Endothelial cell (in vitro differentiated cells): ENCODE data around the gene DEPP1. TPM values are rescaled to one million over a fixed set of nuclear protein-coding genes. Genes with fewer than 3 reads are reported as not detected.

Source experiments
- DNase-seq: peaks from one replicate; pipeline ENCODE4 v3.0.0; 2021; ENCODE audit warnings: low spot score
- H3K27ac Mint-ChIP-seq: one replicate; pipeline ENCODE4 v1.8.0; 2021; ENCODE audit warnings: mixed read lengths, inconsistent platforms; ENCODE audit not compliant: unreplicated experiment
- H3K27me3 Mint-ChIP-seq: one replicate; pipeline ENCODE4 v1.8.0; 2021; ENCODE audit warnings: mild to moderate bottlenecking, moderate library complexity, mixed read lengths, inconsistent platforms; ENCODE audit not compliant: unreplicated experiment
- H3K36me3 Mint-ChIP-seq: one replicate; pipeline ENCODE4 v1.8.0; 2021; ENCODE audit warnings: mild to moderate bottlenecking, low read depth, mixed read lengths, inconsistent platforms; ENCODE audit not compliant: unreplicated experiment
- H3K4me1 Mint-ChIP-seq: one replicate; pipeline ENCODE4 v1.8.0; 2021; ENCODE audit warnings: mild to moderate bottlenecking, mixed read lengths, inconsistent platforms; ENCODE audit not compliant: unreplicated experiment
- H3K4me3 Mint-ChIP-seq: one replicate; pipeline ENCODE4 v1.8.0; 2021; ENCODE audit warnings: mild to moderate bottlenecking, mixed read lengths, inconsistent platforms; ENCODE audit not compliant: unreplicated experiment
- H3K9me3 Mint-ChIP-seq: one replicate; pipeline ENCODE4 v1.8.0; 2021; ENCODE audit warnings: mixed read lengths, inconsistent platforms; ENCODE audit not compliant: unreplicated experiment
- CTCF ChIP-seq: fragments of 200-600 bp; sonication (generic); IDR thresholded peaks from one replicate; pipeline ENCODE4 v1.5.0; 2021; ENCODE audit warnings: antibody characterized with exemption; ENCODE audit not compliant: unreplicated experiment
- total RNA-seq: library from RNA; stranded (reverse); fragmentation: NEBNext Ultra II Directional; extraction: Animal tissue kit (Norgen Biotek cat#: 25700); gene quantifications from one replicate; pipeline ENCODE4 v1.2.1, GENCODE V29; 2021; ENCODE audit not compliant: unreplicated experiment

DEPP1 gene
- total RNA-seq, 1 donor from 2014 or later: 22.5 TPM

- Mint-ChIP-seq H3K36me3 (peaks cover 4% of the 10 kb centered on the region), H3K27me3 (peaks cover 2% of the 10 kb centered on the region), H3K27ac (no peak overlapping the region), H3K9me3 (no peaks in the 10 kb centered on the region), H3K4me3 (no peak overlapping the region), H3K4me1 (peaks cover 5% of the 10 kb centered on the region)
- no peak for DNase-seq
- TF ChIP-seq CTCF: no peak
Measured at GRCh38 chr10:44935966-44936295, 42.7 kb downstream of the DEPP1 start.

GRCh38 chr10:44935201-44935965, 43.2 kb downstream of the DEPP1 start:
- Mint-ChIP-seq H3K4me3 (no peak overlapping the region), H3K36me3 (peaks cover 4% of the 10 kb centered on the region), H3K9me3 (no peaks in the 10 kb centered on the region), H3K4me1 (peaks cover 5% of the 10 kb centered on the region), H3K27ac (no peak overlapping the region), H3K27me3 (peaks cover 2% of the 10 kb centered on the region)
- no peak for TF ChIP-seq CTCF
- DNase-seq: no peak

GRCh38 chr10:44934416-44935200, 44.0 kb downstream of the DEPP1 start:
- TF ChIP-seq CTCF: no peak
- Mint-ChIP-seq H3K4me3 (no peak overlapping the region), H3K4me1 (peaks cover 5% of the 10 kb centered on the region), H3K27me3 (peaks cover 2% of the 10 kb centered on the region), H3K36me3 (peaks cover 4% of the 10 kb centered on the region), H3K27ac (no peak overlapping the region), H3K9me3 (no peaks in the 10 kb centered on the region)
- no peak for DNase-seq

- Mint-ChIP-seq H3K9me3 (no peaks in the 10 kb centered on the region), H3K36me3 (peaks cover 4% of the 10 kb centered on the region), H3K4me3 (no peak overlapping the region), H3K27ac (no peak overlapping the region), H3K4me1 (peaks cover 5% of the 10 kb centered on the region), H3K27me3 (peaks cover 2% of the 10 kb centered on the region)
- no peak for DNase-seq
- no peak for TF ChIP-seq CTCF
Measured at GRCh38 chr10:44933451-44934321, 44.9 kb downstream of the DEPP1 start.
